ENCODE results near the gene CPNE5. TPM values are rescaled to one million over a fixed set of nuclear protein-coding genes. Genes with fewer than 3 reads are reported as not detected.

The CPNE5 gene
- total and polyA plus RNA-seq, 4 experiments from 2014 or later, result 0.47 to 2.7 (median 1.3) TPM

DNA sequence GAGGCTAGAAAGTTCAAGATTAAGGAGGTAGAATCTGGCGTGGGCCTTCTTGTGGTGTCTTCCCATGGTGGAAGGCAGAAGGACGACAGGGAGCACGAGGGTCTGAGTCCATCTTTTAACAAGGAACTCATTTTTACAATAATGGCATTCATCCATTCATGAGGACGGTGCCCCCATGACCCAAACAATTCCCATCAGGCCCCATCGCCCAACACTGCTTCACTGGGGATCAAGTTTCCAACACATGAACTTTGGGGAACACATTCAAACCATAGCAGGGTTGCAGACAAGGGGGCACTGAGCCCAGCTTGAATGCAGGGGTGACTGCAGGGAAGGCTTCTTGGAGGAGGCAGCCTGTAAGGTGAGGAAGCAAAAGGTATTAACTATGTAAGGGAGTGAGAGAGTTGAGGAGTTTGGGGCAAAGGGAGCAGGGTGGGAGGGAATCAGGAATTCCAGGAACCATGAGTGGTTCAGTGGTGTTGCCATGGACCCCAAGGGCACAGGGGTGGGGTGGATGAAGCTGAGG is 136.1 kb downstream of the CPNE5 start:
- no peak overlapping the region for H3K27ac ChIP-seq (ENCODE audit: low read depth, low read length)
- H3K36me3 ChIP-seq (ENCODE audit: insufficient read depth, low read length), result no peaks in the 10 kb centered on the region
- H3K4me1 Mint-ChIP-seq, result peaks cover 0 to 3% (median 0%) of the 10 kb centered on the region in 4 donors
- no peak overlapping the region for H3K27ac Mint-ChIP-seq
- H3K9me3 Mint-ChIP-seq, result peaks cover 0 to 2% (median 0%) of the 10 kb centered on the region in 8 donors
- no peaks in the 10 kb centered on the region for H3K4me1 ChIP-seq (ENCODE audit: insufficient read depth, low read length)
- intact Hi-C loops (cut with micrococcal nuclease), result no loop called here
- POLR2A ChIA-PET (ENCODE audit: partially characterized antibody), result interaction anchor here (0.7 kb wide), 1 partner anchor 8 kb away, joined by 3 read pairs; no protein-coding TSS in a partner anchor
- no peak overlapping the region for H3K4me3 Mint-ChIP-seq
- H3K9me3 ChIP-seq (ENCODE audit: control insufficient read depth in 1 of 2, low read length in 2 of 2), result no peaks in the 10 kb centered on the region
- no peak for DNase-seq
- no peaks in the 10 kb centered on the region for H3K27me3 Mint-ChIP-seq
- H3K4me3 ChIP-seq (ENCODE audit: low read length in 2 of 2), result no peak overlapping the region
- CTCF ChIA-PET (ENCODE audit: partially characterized antibody), result no interaction called here
- no peaks in the 10 kb centered on the region for H3K27me3 ChIP-seq (ENCODE audit: insufficient read depth, low read length)
- no peaks in the 10 kb centered on the region for H3K36me3 Mint-ChIP-seq

DNA sequence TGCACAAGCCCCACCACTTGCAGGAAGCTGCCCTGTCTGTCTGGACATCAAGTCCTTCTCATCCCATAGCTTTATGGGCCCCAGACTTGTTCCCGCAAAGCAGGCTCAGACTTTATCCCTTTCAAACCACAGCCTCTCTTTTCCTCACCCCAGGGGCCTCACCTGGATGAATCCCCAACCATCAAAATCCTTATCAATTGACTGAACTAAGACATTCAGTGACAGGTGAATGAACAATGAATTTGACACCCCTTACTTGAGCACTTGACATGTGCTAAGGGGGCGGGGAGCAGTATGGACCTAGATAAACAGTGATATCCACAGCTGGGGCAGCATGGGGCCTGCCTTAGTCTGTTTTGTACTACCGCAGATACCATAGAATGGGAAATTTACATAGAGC is 136.6 kb downstream of the CPNE5 start:
- peaks cover 0 to 2% (median 0%) of the 10 kb centered on the region in 8 donors for H3K9me3 Mint-ChIP-seq
- peaks cover 0 to 4% (median 1%) of the 10 kb centered on the region in 4 donors for H3K4me1 Mint-ChIP-seq
- no peak overlapping the region for H3K4me3 Mint-ChIP-seq
- no peaks in the 10 kb centered on the region for H3K36me3 ChIP-seq (ENCODE audit: insufficient read depth, low read length)
- peak overlapping the region in 3 of 7 donors; percentile 9 to 40 (median 26) for H3K27ac Mint-ChIP-seq
- H3K27ac ChIP-seq (ENCODE audit: low read depth, low read length), result no peak overlapping the region
- DNase-seq, result no peak
- intact Hi-C loops (cut with micrococcal nuclease), result no loop called here
- no peaks in the 10 kb centered on the region for H3K36me3 Mint-ChIP-seq
- H3K9me3 ChIP-seq (ENCODE audit: control insufficient read depth in 1 of 2, low read length in 2 of 2), result no peaks in the 10 kb centered on the region
- H3K27me3 ChIP-seq (ENCODE audit: insufficient read depth, low read length), result no peaks in the 10 kb centered on the region
- ChIA-PET POLR2A (ENCODE audit: partially characterized antibody) (no interaction called here), CTCF (ENCODE audit: partially characterized antibody) (no interaction called here)
- no peaks in the 10 kb centered on the region for H3K27me3 Mint-ChIP-seq
- no peaks in the 10 kb centered on the region for H3K4me1 ChIP-seq (ENCODE audit: insufficient read depth, low read length)
- H3K4me3 ChIP-seq (ENCODE audit: low read length in 2 of 2), result no peak overlapping the region

GRCh38 chr6:36701401-36701991 is 137.7 kb downstream of the CPNE5 start:
- Mint-ChIP-seq H3K4me1 (peaks cover 0 to 14% (median 1%) of the 10 kb centered on the region in 4 donors), H3K27me3 (no peaks in the 10 kb centered on the region), H3K27ac (no peak overlapping the region), H3K4me3 (no peak overlapping the region), H3K36me3 (no peaks in the 10 kb centered on the region), H3K9me3 (peaks cover 0 to 2% (median 0%) of the 10 kb centered on the region in 8 donors)
- POLR2A ChIA-PET (ENCODE audit: partially characterized antibody), result interaction anchor here (0.6 kb wide), 1 partner anchor 15 kb away, joined by 3 read pairs; no protein-coding TSS in a partner anchor
- intact Hi-C loops (cut with micrococcal nuclease), result no loop called here
- H3K4me1 ChIP-seq (ENCODE audit: insufficient read depth, low read length), result no peaks in the 10 kb centered on the region
- H3K9me3 ChIP-seq (ENCODE audit: control insufficient read depth in 1 of 2, low read length in 2 of 2), result no peaks in the 10 kb centered on the region
- CTCF ChIA-PET (ENCODE audit: partially characterized antibody), result no interaction called here
- no peak overlapping the region for H3K27ac ChIP-seq (ENCODE audit: low read depth, low read length)
- H3K4me3 ChIP-seq (ENCODE audit: low read length in 2 of 2), result no peak overlapping the region
- H3K36me3 ChIP-seq (ENCODE audit: insufficient read depth, low read length), result no peaks in the 10 kb centered on the region
- no peaks in the 10 kb centered on the region for H3K27me3 ChIP-seq (ENCODE audit: insufficient read depth, low read length)
- DNase-seq, result no peak

- peaks cover 0 to 14% (median 1%) of the 10 kb centered on the region in 4 donors for H3K4me1 Mint-ChIP-seq
- H3K36me3 Mint-ChIP-seq, result no peaks in the 10 kb centered on the region
- intact Hi-C loops (cut with micrococcal nuclease), result no loop called here
- CTCF ChIA-PET (ENCODE audit: partially characterized antibody), result no interaction called here
- no peaks in the 10 kb centered on the region for H3K27me3 Mint-ChIP-seq
- H3K4me3 Mint-ChIP-seq, result no peak overlapping the region
- H3K27ac ChIP-seq (ENCODE audit: low read depth, low read length), result no peak overlapping the region
- POLR2A ChIA-PET (ENCODE audit: partially characterized antibody), result interaction anchor here (0.5 kb wide), 1 partner anchor 109 kb away, joined by 3 read pairs; no protein-coding TSS in a partner anchor
- no peaks in the 10 kb centered on the region for H3K36me3 ChIP-seq (ENCODE audit: insufficient read depth, low read length)
- H3K4me3 ChIP-seq (ENCODE audit: low read length in 2 of 2), result no peak overlapping the region
- H3K9me3 Mint-ChIP-seq, result peaks cover 0 to 2% (median 0%) of the 10 kb centered on the region in 8 donors
- H3K27ac Mint-ChIP-seq, result no peak overlapping the region
- no peaks in the 10 kb centered on the region for H3K9me3 ChIP-seq (ENCODE audit: control insufficient read depth in 1 of 2, low read length in 2 of 2)
- H3K27me3 ChIP-seq (ENCODE audit: insufficient read depth, low read length), result no peaks in the 10 kb centered on the region
- no peak for DNase-seq
- no peaks in the 10 kb centered on the region for H3K4me1 ChIP-seq (ENCODE audit: insufficient read depth, low read length)
These were observed 138.4 kb downstream of the CPNE5 start for GRCh38 chr6:36700831-36701230.

- no peaks in the 10 kb centered on the region for H3K9me3 ChIP-seq (ENCODE audit: control insufficient read depth in 1 of 2, low read length in 2 of 2)
- Mint-ChIP-seq H3K4me1 (peaks cover 0 to 18% (median 1%) of the 10 kb centered on the region in 4 donors), H3K4me3 (no peak overlapping the region), H3K9me3 (peaks cover 0 to 2% (median 0%) of the 10 kb centered on the region in 8 donors), H3K27ac (no peak overlapping the region), H3K27me3 (no peaks in the 10 kb centered on the region), H3K36me3 (no peaks in the 10 kb centered on the region)
- H3K4me3 ChIP-seq (ENCODE audit: low read length in 2 of 2), result no peak overlapping the region
- DNase-seq, result no peak
- intact Hi-C loops (cut with micrococcal nuclease), result no loop called here
- H3K27me3 ChIP-seq (ENCODE audit: insufficient read depth, low read length), result no peaks in the 10 kb centered on the region
- CTCF ChIA-PET (ENCODE audit: partially characterized antibody), result no interaction called here
- H3K36me3 ChIP-seq (ENCODE audit: insufficient read depth, low read length), result no peaks in the 10 kb centered on the region
- POLR2A ChIA-PET (ENCODE audit: partially characterized antibody), result interaction anchor here (0.5 kb wide), 1 partner anchor 108 kb away, joined by 3 read pairs; no protein-coding TSS in a partner anchor
- no peaks in the 10 kb centered on the region for H3K4me1 ChIP-seq (ENCODE audit: insufficient read depth, low read length)
- H3K27ac ChIP-seq (ENCODE audit: low read depth, low read length), result no peak overlapping the region
These were observed 139.0 kb downstream of the CPNE5 start for GRCh38 chr6:36700071-36700812.

- peaks cover 0 to 2% (median 0%) of the 10 kb centered on the region in 8 donors for H3K9me3 Mint-ChIP-seq
- Histone ChIP-seq H3K4me1 (ENCODE audit: insufficient read depth, low read length) (no peaks in the 10 kb centered on the region), H3K4me3 (ENCODE audit: low read length in 2 of 2) (no peak overlapping the region), H3K27ac (ENCODE audit: low read depth, low read length) (no peak overlapping the region), H3K9me3 (ENCODE audit: control insufficient read depth in 1 of 2, low read length in 2 of 2) (no peaks in the 10 kb centered on the region), H3K27me3 (ENCODE audit: insufficient read depth, low read length) (no peaks in the 10 kb centered on the region), H3K36me3 (ENCODE audit: insufficient read depth, low read length) (no peaks in the 10 kb centered on the region)
- intact Hi-C loops (cut with micrococcal nuclease), result no loop called here
- no peak for DNase-seq
- peaks cover 0 to 26% (median 1%) of the 10 kb centered on the region in 4 donors for H3K4me1 Mint-ChIP-seq
- no peak overlapping the region for H3K4me3 Mint-ChIP-seq
- H3K27me3 Mint-ChIP-seq, result no peaks in the 10 kb centered on the region
- no peaks in the 10 kb centered on the region for H3K36me3 Mint-ChIP-seq
- H3K27ac Mint-ChIP-seq, result no peak overlapping the region
- POLR2A ChIA-PET (ENCODE audit: partially characterized antibody), result no interaction called here
- CTCF ChIA-PET (ENCODE audit: partially characterized antibody), result no interaction called here
These were observed 139.9 kb downstream of the CPNE5 start for GRCh38 chr6:36699348-36699747.

DNA sequence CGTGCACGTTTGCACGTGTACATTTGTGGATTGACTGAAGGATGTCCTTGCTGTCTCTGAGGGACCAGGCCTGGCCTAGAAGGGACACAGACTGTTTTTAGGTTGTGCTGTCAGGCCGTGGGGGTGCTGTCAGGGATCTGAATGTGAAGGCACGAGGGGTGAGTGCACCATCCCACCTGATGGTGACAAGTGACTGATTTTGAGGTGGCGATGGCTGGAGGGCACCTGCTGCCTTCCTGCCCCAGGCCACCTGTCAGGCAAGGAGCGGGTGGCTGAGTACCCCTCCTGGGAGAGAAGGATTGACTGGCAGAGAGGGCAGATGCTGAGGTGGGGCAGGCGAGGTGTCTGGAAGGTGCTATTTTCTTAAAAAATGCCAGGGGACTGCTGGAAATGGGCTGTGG is 140.4 kb downstream of the CPNE5 start:
- no peaks in the 10 kb centered on the region for H3K4me1 ChIP-seq (ENCODE audit: insufficient read depth, low read length)
- H3K9me3 Mint-ChIP-seq, result peaks cover 0 to 1% (median 0%) of the 10 kb centered on the region in 8 donors
- H3K9me3 ChIP-seq (ENCODE audit: control insufficient read depth in 1 of 2, low read length in 2 of 2), result no peaks in the 10 kb centered on the region
- no peaks in the 10 kb centered on the region for H3K36me3 ChIP-seq (ENCODE audit: insufficient read depth, low read length)
- no peaks in the 10 kb centered on the region for H3K27me3 ChIP-seq (ENCODE audit: insufficient read depth, low read length)
- H3K4me3 Mint-ChIP-seq, result no peak overlapping the region
- peaks cover 0 to 26% (median 1%) of the 10 kb centered on the region in 4 donors for H3K4me1 Mint-ChIP-seq
- DNase-seq, result no peak
- no peaks in the 10 kb centered on the region for H3K36me3 Mint-ChIP-seq
- H3K4me3 ChIP-seq (ENCODE audit: low read length in 2 of 2), result no peak overlapping the region
- H3K27ac Mint-ChIP-seq, result no peak overlapping the region
- ChIA-PET POLR2A (ENCODE audit: partially characterized antibody) (no interaction called here), CTCF (ENCODE audit: partially characterized antibody) (no interaction called here)
- intact Hi-C loops (cut with micrococcal nuclease), result no loop called here
- H3K27ac ChIP-seq (ENCODE audit: low read depth, low read length), result no peak overlapping the region
- H3K27me3 Mint-ChIP-seq, result no peaks in the 10 kb centered on the region
